PC-3 (cell line): ENCODE data around the gene COL4A1. TPM values are rescaled to one million over a fixed set of nuclear protein-coding genes. Genes with fewer than 3 reads are reported as not detected.

Source experiments
- ATAC-seq: fragments of 200-7000 bp; cut with Tn5 transposase; 2 replicates; pipeline ENCODE4 v1.9.1; 2020; ENCODE audit warnings: mild to moderate bottlenecking, moderate library complexity
- BruUV-seq: library from RNA; stranded (reverse); fragments of 400-500 nt; replicated peaks from 2 replicates; lab custom pipeline; 2021; lab: Mats Ljungman, UMichigan
- CTCF ChIA-PET: fragments of 300-600 bp; sonication (Branson Sonifier 250); formaldehyde crosslinking; loops from one replicate; lab custom pipeline; 2022; ENCODE audit warnings: antibody characterized with exemption; lab: Charles Lee
- POLR2A ChIA-PET: fragments of 300-600 bp; sonication (Branson Sonifier 250); formaldehyde crosslinking; loops from one replicate; lab custom pipeline; 2022; ENCODE audit warnings: antibody characterized with exemption; ENCODE audit not compliant: unreplicated experiment; lab: Charles Lee
- DNase-seq: peaks from one replicate; pipeline ENCODE4 v3.0.0-alpha.2; 2015
- H2AFZ ChIP-seq: fragments of 300-600 bp; sonication (generic); 2 replicates; pipeline ENCODE4 v1.6.0; 2016; ENCODE audit warnings: antibody characterized with exemption, low read length
- H3F3A ChIP-seq: fragments of 300-600 bp; sonication (generic); one replicate; pipeline ENCODE4 v1.6.0; 2017; ENCODE audit warnings: antibody characterized with exemption, low read length, control low read depth, mild to moderate bottlenecking; ENCODE audit not compliant: unreplicated experiment
- H3K27ac ChIP-seq: fragments of 300-600 bp; sonication (generic); 2 replicates; pipeline ENCODE4 v1.5.1; 2016; ENCODE audit warnings: mild to moderate bottlenecking, low read length
- H3K27me3 ChIP-seq: fragments of 300-600 bp; sonication (generic); 2 replicates; pipeline ENCODE4 v1.6.1; 2016; ENCODE audit warnings: low read length, mixed read lengths
- H3K36me3 ChIP-seq: fragments of 300-600 bp; sonication (generic); 2 replicates; pipeline ENCODE4 v1.6.1; 2016; ENCODE audit warnings: low read depth, mixed run types, low read length, mixed read lengths
- H3K4me1 ChIP-seq: fragments of 300-600 bp; sonication (generic); 2 replicates; pipeline ENCODE4 v1.5.1; 2016; ENCODE audit warnings: low read length; ENCODE audit not compliant: insufficient read depth
- H3K4me2 ChIP-seq: fragments of 300-600 bp; sonication (generic); 2 replicates; pipeline ENCODE4 v1.6.0; 2016; ENCODE audit warnings: low read length
- H3K4me3 ChIP-seq: fragments of 300-600 bp; sonication (generic); 2 replicates; pipeline ENCODE4 v1.5.1; 2016; ENCODE audit warnings: mild to moderate bottlenecking, low read length, mixed read lengths
- H3K79me2 ChIP-seq: fragments of 300-600 bp; sonication (generic); 2 replicates; pipeline ENCODE4 v1.6.1; 2017; ENCODE audit warnings: low read length, mixed read lengths
- H3K9ac ChIP-seq: fragments of 300-600 bp; sonication (generic); 2 replicates; pipeline ENCODE4 v1.6.0; 2016; ENCODE audit warnings: mild to moderate bottlenecking, low read length
- H3K9me2 ChIP-seq: fragments of 300-600 bp; sonication (generic); replicated peaks from 2 replicates; pipeline ENCODE4 v1.6.1; 2016; ENCODE audit warnings: mixed run types, low read length, mixed read lengths
- H3K9me3 ChIP-seq: fragments of 300-600 bp; sonication (generic); 2 replicates; pipeline ENCODE4 v1.6.1; 2016; ENCODE audit warnings: low read length, mixed read lengths
- H4K20me1 ChIP-seq: fragments of 300-600 bp; sonication (generic); 2 replicates; pipeline ENCODE4 v1.6.1; 2016; ENCODE audit warnings: low read length, mixed read lengths
- EZH2 ChIP-seq: fragments of 300-600 bp; sonication (generic); IDR thresholded peaks from one replicate; pipeline ENCODE4 v1.6.1; 2017; ENCODE audit warnings: antibody characterized with exemption, mild to moderate bottlenecking, low read length; ENCODE audit not compliant: unreplicated experiment
- EZH2phosphoT487 ChIP-seq: fragments of 300-600 bp; sonication (generic); IDR thresholded peaks from 2 replicates; pipeline ENCODE4 v1.6.1; 2018; ENCODE audit warnings: mild to moderate bottlenecking, antibody characterized with exemption, low read length, borderline replicate concordance
- intact Hi-C: fragments of 100-400 bp; cut with micrococcal nuclease; formaldehyde crosslinking; loops from 2 replicates; pipeline ENCODE4 v1.9.0; 2023
- total RNA-seq: library from RNA; depleted of rRNA; stranded (reverse); fragments of >200 nt; gene quantifications from 2 replicates; pipeline ENCODE4 v1.2.3, GENCODE V29; 2014
- TF ChIP-seq, protein P1 (sequence below): fragments of 300-600 bp; sonication (generic); conservative IDR thresholded peaks from 2 replicates; pipeline ENCODE4 v1.5.1; 2017; ENCODE audit warnings: antibody characterized with exemption, low read depth, mild to moderate bottlenecking, low read length

The COL4A1 gene
- total RNA-seq, 1 experiment from 2014 or later, result 48.7 TPM

DNA sequence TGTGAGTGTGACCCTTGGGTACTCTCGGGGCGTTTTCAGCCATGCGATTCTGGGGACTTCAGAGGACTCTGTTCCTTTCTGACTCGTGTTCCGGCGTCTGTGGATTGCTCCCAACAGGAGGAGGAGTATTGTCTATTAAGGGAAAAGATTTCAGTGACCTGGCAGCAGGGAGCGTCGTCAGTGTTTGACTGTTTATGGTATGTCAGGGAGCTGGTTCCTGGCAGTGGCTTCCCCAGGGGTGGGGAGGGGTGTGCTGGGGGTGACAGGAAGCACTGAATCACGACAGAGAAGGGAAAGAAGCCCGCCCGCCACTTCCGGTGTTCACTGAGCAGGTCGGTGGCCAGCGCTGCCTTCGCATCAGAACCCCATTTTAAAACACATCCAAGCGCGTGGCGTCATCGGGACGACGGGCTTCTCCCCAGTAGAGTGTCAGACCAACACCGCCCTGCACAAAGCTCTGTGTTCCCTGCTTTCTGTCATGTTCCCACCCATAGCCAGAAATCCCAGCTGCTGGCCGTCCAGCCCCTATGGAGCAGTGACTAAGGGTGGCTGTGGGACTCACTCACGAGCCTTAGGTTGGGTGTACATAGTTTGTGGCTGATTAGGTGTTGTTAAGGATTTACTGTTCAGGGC, 34.0 kb upstream of the COL4A1 start:
- no peaks in the 10 kb centered on the region for H3K36me3 ChIP-seq
- no TSS peak for BruUV-seq
- POLR2A ChIA-PET, result no interaction called here
- H3K4me2 ChIP-seq, result no peak overlapping the region
- DNase-seq (no peak), ATAC-seq (no peak)
- peaks cover 42% of the 10 kb centered on the region for H3K79me2 ChIP-seq
- H3K27me3 ChIP-seq, result no peaks in the 10 kb centered on the region
- H4K20me1 ChIP-seq, result no peaks in the 10 kb centered on the region
- no peak overlapping the region for H2AFZ ChIP-seq
- no peaks in the 10 kb centered on the region for H3K9me3 ChIP-seq
- no peaks in the 10 kb centered on the region for H3F3A ChIP-seq
- H3K4me3 ChIP-seq, result no peak overlapping the region
- no peaks in the 10 kb centered on the region for H3K9me2 ChIP-seq
- H3K4me1 ChIP-seq, result peaks cover 35% of the 10 kb centered on the region
- H3K27ac ChIP-seq, result no peak overlapping the region
- CTCF ChIA-PET, result no interaction called here
- no peak overlapping the region for H3K9ac ChIP-seq
- TF ChIP-seq, protein P1, sequence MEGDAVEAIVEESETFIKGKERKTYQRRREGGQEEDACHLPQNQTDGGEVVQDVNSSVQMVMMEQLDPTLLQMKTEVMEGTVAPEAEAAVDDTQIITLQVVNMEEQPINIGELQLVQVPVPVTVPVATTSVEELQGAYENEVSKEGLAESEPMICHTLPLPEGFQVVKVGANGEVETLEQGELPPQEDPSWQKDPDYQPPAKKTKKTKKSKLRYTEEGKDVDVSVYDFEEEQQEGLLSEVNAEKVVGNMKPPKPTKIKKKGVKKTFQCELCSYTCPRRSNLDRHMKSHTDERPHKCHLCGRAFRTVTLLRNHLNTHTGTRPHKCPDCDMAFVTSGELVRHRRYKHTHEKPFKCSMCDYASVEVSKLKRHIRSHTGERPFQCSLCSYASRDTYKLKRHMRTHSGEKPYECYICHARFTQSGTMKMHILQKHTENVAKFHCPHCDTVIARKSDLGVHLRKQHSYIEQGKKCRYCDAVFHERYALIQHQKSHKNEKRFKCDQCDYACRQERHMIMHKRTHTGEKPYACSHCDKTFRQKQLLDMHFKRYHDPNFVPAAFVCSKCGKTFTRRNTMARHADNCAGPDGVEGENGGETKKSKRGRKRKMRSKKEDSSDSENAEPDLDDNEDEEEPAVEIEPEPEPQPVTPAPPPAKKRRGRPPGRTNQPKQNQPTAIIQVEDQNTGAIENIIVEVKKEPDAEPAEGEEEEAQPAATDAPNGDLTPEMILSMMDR, result no peak
- TF ChIP-seq EZH2phosphoT487 (no peak), EZH2 (no peak)
- intact Hi-C loops, result no loop called here

DNA sequence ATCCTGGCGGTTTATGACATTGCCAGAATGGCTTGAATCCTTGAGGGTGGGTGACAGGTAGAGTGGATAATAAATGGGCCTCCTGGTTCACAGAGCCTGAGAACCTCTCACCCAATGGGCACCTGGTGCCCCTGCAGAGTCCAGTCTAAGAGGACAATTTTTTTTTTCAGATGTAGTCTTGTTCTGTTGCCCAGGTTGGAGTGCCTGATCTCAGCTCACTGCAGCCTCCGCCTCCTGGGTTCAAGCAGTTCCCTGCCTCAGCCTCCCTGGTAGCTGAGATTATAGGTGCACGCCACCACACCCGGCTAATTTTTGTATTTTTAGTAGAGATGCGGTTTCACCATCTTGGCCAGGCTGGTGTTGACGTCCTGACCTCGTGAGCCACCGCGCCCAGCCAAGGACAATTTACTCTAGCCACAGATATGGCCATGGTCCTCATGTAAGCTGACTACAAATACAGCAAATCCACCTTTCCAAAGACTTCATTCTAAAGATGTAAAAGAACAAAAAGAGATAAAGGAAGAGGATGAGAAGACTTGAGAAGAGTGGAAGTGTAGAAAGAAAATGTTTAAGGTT, 33.1 kb upstream of the COL4A1 start:
- Histone ChIP-seq H3K4me2 (no peak overlapping the region), H3K4me3 (no peak overlapping the region), H3K4me1 (peaks cover 27% of the 10 kb centered on the region), H4K20me1 (no peaks in the 10 kb centered on the region), H2AFZ (no peak overlapping the region), H3K9ac (no peak overlapping the region), H3K9me2 (no peaks in the 10 kb centered on the region), H3K79me2 (peaks cover 34% of the 10 kb centered on the region), H3F3A (no peaks in the 10 kb centered on the region), H3K27me3 (no peaks in the 10 kb centered on the region), H3K27ac (no peak overlapping the region), H3K9me3 (no peaks in the 10 kb centered on the region), H3K36me3 (no peaks in the 10 kb centered on the region)
- intact Hi-C loops, result no loop called here
- ChIA-PET CTCF (no interaction called here), POLR2A (interaction anchor here (0.5 kb wide), 1 partner anchor 221 kb away, joined by 6 read pairs; the partner anchor contains the start of gene RAB20)
- TF ChIP-seq, protein P1, result no peak
- TF ChIP-seq EZH2phosphoT487 (no peak), EZH2 (no peak)
- ATAC-seq (no peak), DNase-seq (no peak)
- BruUV-seq, result no TSS peak

DNA sequence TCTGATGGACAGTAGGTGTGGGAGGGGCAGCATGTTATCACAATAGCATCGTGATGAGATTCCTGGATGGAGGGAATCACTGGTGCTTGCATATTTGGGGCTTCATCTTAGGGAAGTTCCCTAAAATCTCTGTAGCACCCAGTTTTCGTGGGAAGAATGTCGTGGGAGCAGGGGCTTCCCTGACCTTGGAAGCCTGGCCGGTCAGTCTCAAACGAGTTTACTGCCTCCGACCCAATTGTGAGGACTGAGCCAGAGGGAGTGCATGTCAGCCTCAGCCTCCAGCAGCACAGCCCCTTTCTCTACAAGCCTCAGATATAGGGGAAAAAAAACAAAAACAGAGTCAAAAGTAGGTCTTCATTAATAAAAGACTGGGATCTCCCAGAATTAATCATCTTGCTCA, 32.3 kb upstream of the COL4A1 start:
- H3K9me3 ChIP-seq, result no peaks in the 10 kb centered on the region
- DNase-seq (no peak), ATAC-seq (no peak)
- H3K9ac ChIP-seq, result no peak overlapping the region
- POLR2A ChIA-PET, result no interaction called here
- no peaks in the 10 kb centered on the region for H3K36me3 ChIP-seq
- no peak overlapping the region for H3K27ac ChIP-seq
- no peaks in the 10 kb centered on the region for H3F3A ChIP-seq
- H3K4me2 ChIP-seq, result no peak overlapping the region
- TF ChIP-seq EZH2 (no peak), EZH2phosphoT487 (no peak)
- TF ChIP-seq, protein P1, result no peak
- H3K27me3 ChIP-seq, result no peaks in the 10 kb centered on the region
- H2AFZ ChIP-seq, result no peak overlapping the region
- H4K20me1 ChIP-seq, result no peaks in the 10 kb centered on the region
- intact Hi-C loops, result no loop called here
- no TSS peak for BruUV-seq
- H3K4me3 ChIP-seq, result no peak overlapping the region
- peaks cover 26% of the 10 kb centered on the region for H3K79me2 ChIP-seq
- H3K4me1 ChIP-seq, result peaks cover 19% of the 10 kb centered on the region
- no peaks in the 10 kb centered on the region for H3K9me2 ChIP-seq
- CTCF ChIA-PET, result no interaction called here
